Omental fat pad (tissue), 4 donors: ENCODE measurements around the gene TRIM24. TPM values are rescaled to one million over a fixed set of nuclear protein-coding genes. Genes with fewer than 3 reads are reported as not detected.

Experiments used
- ATAC-seq: fragments of 150-250 bp; one replicate; pipeline ENCODE4 v1.9.1; 2016; ENCODE audit warnings: mild to moderate bottlenecking, moderate library complexity; ENCODE audit not compliant: low FRiP score
- DNase-seq: peaks from one replicate; pipeline ENCODE4 v3.0.0-alpha.2; 2019; ENCODE audit warnings: low spot score
- CTCF ChIP-seq, 3 donors: fragments of 450-650 bp; IDR thresholded peaks; one replicate each; pipeline ENCODE4 v1.5.1; 2016 to 2017; ENCODE audit warnings: antibody characterized with exemption in 3 of 3, mild to moderate bottlenecking in 3 of 3, moderate library complexity in 2 of 3
- total RNA-seq, 4 donors: library from RNA; depleted of rRNA; stranded (reverse); fragments of >200 nt; gene quantifications; one replicate each; pipeline ENCODE4 v1.1.0, GENCODE V29; 2016

The TRIM24 gene
- total RNA-seq, 4 donors from 2014 or later, result 9.2 to 20.6 (median 11.4) TPM

- DNase-seq, result no peak
- ATAC-seq, result no peak
- no peak for TF ChIP-seq CTCF (IDR thresholded peaks at IDR 0.05)
These were observed 93.7 kb downstream of the TRIM24 start for GRCh38 chr7:138553805-138554204.

DNA sequence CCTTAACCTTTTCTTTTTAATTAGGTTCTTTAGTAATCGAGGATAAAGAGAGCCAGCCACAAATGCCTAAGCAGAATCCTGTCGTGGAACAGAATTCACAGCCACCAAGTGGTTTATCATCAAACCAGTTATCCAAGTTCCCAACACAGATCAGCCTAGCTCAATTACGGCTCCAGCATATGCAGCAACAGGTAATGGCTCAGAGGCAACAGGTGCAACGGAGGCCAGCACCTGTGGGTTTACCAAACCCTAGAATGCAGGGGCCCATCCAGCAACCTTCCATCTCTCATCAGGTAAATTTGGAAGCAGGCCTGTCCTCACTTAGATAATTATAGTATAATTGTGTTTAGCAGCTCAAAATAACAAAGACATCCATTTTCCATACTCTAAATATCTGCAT is 94.6 kb downstream of the TRIM24 start:
- DNase-seq (no peak), ATAC-seq (no peak)
- TF ChIP-seq CTCF (IDR thresholded peaks at IDR 0.05), result no peak

- DNase-seq (no peak), ATAC-seq (no peak)
These were observed 95.6 kb downstream of the TRIM24 start for GRCh38 chr7:138555684-138556083.

GRCh38 chr7:138556771-138557484 is 96.9 kb downstream of the TRIM24 start:
- no peak for TF ChIP-seq CTCF (IDR thresholded peaks at IDR 0.05)
- DNase-seq, result no peak
- no peak for ATAC-seq

More at GRCh38 chr7:138555684-138556083, 95.6 kb downstream of the TRIM24 start:
- no peak for TF ChIP-seq CTCF (IDR thresholded peaks at IDR 0.05)

DNA sequence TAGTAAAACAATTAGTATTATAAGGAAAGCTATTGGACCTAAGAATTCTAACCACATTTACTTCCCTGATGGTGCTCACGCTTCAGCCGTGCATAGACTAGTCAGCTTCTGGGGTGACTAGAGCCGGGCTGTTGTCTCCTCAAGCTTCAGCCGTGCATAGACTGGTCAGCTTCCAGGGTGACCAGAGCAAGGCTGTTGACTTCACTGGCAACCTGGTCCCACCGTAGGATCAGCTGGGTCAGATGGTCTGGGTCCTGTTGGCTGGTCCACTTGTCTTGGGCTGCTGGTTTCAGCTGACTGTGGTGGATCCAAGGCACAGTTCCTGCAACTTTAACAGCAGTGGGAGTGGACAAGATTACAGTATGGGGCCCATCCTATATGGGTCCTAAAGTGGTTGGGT is 99.4 kb downstream of the TRIM24 start:
- DNase-seq (no peak), ATAC-seq (no peak)
- no peak for TF ChIP-seq CTCF (IDR thresholded peaks at IDR 0.05)

GRCh38 chr7:138563808-138564207 is 103.7 kb downstream of the TRIM24 start:
- ATAC-seq (no peak), DNase-seq (no peak)
- TF ChIP-seq CTCF (IDR thresholded peaks at IDR 0.05), result no peak

- ATAC-seq, result no peak
- TF ChIP-seq CTCF (IDR thresholded peaks at IDR 0.05), result no peak
- no peak for DNase-seq
These were observed 104.3 kb downstream of the TRIM24 start for GRCh38 chr7:138564365-138564764.
